GM19467 (cell line): ENCODE data around the gene HECTD2.

Experiments used
- ATAC-seq: cut with Tn5 transposase; IDR thresholded peaks from one replicate; pipeline ENCODE4 v1.9.1; 2021; ENCODE audit warnings: mild to moderate bottlenecking, moderate library complexity; ENCODE audit not compliant: unreplicated experiment

HECTD2 gene

GRCh38 chr10:91465261-91465660, 55.1 kb downstream of the HECTD2 start:
- no peak for ATAC-seq

DNA sequence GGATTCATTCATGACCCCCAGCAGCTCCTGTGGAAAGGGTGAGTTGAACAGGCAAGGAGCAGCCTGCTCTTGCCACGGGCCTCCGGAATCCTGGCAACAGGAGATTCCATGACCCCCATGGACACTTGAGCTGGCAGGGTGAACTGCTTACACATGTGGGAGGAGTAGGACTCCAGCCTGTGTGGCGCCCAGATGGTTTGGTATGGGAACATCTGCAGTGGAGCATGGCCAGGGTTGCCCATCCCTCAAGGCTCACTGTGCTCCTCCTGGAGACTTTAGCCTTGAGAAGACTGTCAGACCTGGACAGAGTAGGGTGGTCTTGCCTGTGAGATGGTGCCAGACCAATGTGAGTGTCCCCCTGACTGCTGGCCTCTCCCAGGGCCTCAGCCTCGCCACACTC, 57.0 kb downstream of the HECTD2 start:
- no peak for ATAC-seq

DNA sequence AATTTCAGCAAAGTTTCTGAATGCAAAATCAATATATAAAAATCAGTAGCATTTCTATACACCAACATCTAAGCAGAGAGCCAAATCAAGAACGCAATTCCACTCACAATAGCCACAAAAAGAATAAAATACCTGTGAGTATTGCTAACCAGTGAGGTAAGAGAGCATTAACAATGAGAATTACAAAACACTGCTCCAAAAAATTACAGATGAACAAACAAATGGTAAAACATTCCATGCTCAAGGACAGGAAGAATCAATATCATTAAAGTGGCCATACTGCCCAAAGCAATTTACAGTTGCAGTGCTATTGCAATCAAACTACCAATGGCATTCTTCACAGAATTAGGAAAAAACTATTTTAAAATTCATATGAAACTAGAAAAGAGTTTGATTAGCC, 61.5 kb downstream of the HECTD2 start:
- no peak for ATAC-seq

- ATAC-seq = no peak
Observed at GRCh38 chr10:91472911-91473310, 62.8 kb downstream of the HECTD2 start.

DNA sequence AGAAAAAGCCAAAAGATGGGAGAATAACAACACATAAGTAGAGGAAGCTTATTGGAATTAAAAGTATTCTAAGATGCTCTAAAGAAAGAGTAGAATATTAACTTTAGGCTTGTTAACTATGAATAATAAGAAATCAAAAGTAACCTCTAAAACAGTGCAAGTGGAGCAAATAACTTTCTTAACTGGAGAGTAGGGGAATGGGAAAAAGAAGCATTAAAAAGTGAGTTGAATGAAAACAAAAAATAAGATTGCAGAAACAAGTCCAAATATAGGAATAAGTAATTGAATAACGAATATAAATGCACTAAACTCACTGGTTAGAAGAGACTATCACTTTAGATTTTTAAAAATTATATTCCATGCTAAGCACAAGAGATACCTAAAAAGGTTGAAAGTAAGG, 63.9 kb downstream of the HECTD2 start:
- ATAC-seq = no peak

DNA sequence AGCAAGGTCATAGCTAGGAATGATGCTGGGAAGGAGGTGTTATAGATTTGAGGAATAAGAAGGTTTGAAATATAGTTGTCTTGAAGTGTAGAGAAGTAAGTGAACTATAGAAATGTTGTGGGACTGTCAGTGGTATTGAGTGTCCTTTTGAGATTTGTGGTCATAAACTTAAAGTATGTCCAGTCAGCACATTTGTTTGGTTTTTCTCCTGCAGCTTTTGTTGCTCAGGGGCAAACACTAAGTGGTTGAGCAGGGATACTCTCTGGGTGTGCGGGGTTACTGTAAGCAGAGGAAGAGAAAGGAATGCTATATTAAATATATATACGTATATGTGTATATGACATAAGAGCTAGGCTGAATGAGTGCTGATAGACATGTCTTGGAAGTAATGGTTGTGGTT, 67.1 kb downstream of the HECTD2 start:
- no peak for ATAC-seq

DNA sequence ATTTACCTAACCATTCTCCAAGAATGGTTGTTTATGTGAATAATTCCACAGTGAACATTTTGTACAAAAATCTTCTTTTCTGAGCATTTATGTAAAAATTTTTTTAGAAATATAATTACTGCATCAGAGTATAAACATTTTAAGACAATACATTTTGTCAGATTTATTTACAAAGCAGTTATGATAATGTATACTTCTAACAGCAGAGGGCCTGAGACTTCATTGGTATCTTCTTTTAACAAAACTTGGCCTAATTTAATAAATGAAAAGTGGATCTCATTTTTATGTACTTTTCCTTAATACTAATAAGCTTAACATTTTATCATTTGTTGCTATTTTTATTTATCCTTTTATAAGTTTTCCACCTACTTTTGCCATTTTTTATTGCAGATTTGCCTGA, 69.4 kb downstream of the HECTD2 start:
- no peak for ATAC-seq

GRCh38 chr10:91487911-91488582, 77.9 kb downstream of the HECTD2 start:
- ATAC-seq = no peak

- no peak for ATAC-seq
Observed at GRCh38 chr10:91493313-91493712, 83.2 kb downstream of the HECTD2 start.

DNA sequence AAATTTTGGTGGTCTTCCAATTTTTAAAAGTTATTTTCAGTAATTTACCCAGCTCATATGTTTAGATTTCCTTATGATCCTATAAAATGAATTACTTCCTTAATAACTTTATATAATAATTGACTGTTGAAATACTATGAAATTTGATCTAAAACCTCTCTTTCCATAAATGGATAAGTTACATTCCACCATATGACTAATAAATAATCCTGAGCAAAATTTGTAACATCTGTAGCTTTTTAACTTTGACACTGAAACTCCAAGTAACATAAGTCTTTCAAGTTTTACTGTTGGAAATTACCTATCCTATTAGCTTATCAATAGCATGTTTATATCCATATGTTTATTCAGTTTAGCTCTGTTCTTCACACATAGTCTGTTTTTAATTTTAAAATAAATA, 85.3 kb downstream of the HECTD2 start:
- ATAC-seq = no peak

GRCh38 chr10:91496016-91496415, 85.9 kb downstream of the HECTD2 start:
- ATAC-seq = no peak

DNA sequence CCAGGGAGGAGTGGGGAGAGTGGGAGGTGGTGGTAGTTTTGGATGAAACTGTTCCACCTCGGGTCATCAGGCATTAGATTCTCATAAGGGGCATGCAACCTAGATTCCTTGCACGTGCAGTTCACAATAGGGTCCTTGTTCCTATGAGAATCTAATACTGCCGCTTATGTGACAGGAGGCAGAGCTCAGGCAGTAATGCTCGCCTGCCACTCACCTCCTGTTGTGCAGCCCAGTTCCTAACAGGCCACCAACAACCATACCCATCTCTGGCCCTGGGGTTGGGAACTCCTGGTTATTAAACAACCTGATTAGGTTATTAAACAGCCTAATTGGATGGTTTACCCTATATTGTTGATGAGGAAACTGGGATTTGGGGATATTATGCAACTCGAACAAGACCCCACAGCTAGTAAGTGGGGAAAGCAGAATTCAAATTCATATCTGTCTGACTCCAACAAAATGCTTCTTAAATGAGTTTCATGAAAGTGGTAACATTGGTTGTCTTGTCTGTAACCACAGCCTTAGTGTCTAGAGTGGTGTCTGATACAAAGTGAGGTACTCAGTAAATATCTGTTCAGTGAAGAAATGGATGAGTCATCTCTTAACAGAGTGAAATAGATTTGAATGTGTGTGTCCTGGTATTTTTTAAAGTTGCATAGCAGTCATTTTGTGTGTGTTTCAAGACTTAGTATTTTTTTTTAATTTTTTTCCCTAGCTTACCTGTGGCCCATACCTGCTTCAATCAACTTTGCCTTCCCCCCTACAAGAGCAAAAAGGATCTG, 101.6 kb downstream of the HECTD2 start:
- ATAC-seq = no peak

GRCh38 chr10:91512458-91512857, 102.3 kb downstream of the HECTD2 start:
- ATAC-seq = no peak

DNA sequence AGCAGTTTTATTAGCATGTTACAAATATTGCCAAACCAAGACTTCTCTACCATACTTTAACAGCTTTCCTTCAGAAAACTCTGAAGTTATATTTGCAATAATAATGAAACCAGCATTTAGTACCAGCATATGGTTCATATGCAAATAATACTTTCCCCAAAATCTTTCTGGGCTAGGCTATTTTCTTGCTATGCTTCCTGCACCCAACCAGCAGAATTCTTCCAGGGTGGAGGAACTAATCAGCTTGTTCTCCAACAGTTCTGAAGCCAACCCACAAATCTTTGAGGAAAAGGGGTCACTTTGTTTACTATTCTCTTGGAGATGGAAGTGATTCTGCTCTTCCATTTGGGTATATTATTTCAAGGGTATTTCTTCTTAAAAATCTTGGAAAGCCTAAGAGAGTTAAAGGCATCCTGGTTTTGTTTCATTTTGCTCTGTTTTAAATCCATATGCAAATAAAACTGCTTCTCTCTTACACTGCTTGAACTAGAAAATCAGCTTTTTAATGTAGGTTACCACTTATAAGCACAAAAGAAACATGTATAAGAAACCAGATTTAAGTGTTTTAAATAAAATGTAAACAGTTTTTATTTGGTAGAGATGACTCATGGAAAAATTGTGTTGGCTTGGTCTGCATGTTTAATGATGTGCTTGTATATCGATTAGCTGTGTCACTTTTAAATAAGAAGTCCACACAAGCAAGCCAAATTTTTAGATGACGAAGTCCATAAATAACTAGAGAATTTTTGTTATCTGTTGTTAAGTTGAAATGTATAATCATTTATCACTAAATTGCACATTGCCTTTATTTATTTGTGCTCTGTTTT, 103.7 kb downstream of the HECTD2 start:
- no peak for ATAC-seq

GRCh38 chr10:91514787-91515186, 104.6 kb downstream of the HECTD2 start:
- ATAC-seq = no peak

DNA sequence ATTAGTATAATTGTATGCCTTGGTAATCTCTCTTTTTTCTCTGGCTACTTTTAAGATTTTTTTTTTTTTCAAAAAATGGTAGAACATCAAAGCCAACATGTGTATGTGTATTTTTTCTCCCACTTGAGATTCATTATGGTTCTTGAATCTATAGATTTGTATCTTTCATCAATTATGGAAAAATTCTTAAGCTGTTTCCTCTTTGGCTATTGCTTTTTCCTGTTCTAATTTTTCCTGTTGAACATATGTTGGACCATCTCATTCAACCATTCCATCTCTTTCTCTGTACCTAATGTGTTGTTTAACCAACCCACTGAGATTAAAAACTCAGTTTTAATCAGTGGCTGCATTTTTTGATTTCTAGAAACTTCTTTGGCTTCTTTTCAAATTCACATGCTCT, 107.2 kb downstream of the HECTD2 start:
- ATAC-seq = no peak

- ATAC-seq = no peak
Observed at GRCh38 chr10:91519899-91520514, 109.9 kb downstream of the HECTD2 start.

- no peak for ATAC-seq
Observed at GRCh38 chr10:91520661-91521060, 110.5 kb downstream of the HECTD2 start.

DNA sequence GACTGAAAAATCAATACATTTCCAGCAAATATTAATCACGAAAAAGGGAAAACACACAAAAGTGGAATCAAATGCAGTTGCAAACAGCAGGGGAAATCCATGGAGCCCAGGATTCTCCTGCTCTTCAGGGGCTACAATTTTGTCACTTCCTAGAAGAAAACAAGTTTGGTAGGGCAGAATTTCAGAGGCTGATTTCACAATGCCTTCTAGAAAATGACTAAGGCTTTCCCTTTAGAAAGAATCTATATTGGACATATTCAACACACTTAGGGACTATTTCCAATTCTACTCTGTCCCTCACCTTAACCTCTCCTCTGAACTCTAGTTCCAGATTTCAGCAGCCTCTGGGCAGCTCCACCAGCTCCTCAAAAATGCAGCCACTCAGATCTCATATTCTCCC, 111.3 kb downstream of the HECTD2 start:
- no peak for ATAC-seq

DNA sequence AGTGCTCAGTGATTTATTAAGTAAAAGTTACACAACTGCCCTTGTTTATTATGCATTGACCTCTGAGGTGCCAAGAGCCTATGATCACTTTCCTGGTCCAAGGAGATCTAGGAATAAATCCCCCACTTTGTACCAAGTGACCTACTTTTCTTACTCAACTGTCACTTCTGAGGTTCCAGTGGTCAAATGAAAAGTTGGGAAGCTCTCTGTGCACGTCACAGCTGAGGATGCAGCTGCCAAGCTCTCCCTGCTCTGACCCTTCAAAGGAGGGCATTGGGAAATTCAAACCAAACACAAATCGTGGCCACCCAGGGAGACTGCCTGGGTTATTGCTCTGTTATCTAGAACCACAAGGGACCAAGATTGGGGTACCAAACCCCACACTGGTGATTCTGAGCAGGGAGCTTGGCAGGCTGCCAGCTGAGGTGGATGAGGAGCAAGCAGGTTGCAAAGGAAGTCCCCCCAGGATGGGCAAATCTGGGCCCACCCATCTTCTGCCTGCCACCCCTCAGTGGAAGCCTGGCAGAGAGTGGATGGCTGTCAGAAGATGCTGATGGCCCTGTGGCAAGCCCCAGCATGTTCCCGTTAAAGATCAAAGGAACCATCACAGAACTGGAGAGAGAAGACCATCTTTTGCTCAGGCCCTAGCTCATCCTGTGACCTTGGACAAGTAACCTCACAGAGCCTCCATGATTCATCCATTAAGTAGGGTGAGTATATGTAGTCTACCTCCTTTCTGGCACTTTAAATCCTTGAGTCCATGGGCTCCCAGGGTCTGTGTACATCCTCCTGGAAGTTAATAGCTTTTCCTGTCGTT, 116.0 kb downstream of the HECTD2 start:
- no peak for ATAC-seq
